HG02759 (cell line): ENCODE results near the gene AMOTL2.

Experiments used
- ATAC-seq: cut with Tn5 transposase; IDR thresholded peaks from one replicate; pipeline ENCODE4 v1.9.1; 2021; ENCODE audit warnings: mild to moderate bottlenecking, moderate library complexity; ENCODE audit not compliant: unreplicated experiment

Gene AMOTL2

GRCh38 chr3:134317106-134317947, 56.9 kb downstream of the AMOTL2 start:
- ATAC-seq, result no peak

- ATAC-seq, result no peak
Observed at GRCh38 chr3:134315286-134316106, 58.8 kb downstream of the AMOTL2 start.

GRCh38 chr3:134314588-134315285, 59.5 kb downstream of the AMOTL2 start:
- ATAC-seq, result no peak

DNA sequence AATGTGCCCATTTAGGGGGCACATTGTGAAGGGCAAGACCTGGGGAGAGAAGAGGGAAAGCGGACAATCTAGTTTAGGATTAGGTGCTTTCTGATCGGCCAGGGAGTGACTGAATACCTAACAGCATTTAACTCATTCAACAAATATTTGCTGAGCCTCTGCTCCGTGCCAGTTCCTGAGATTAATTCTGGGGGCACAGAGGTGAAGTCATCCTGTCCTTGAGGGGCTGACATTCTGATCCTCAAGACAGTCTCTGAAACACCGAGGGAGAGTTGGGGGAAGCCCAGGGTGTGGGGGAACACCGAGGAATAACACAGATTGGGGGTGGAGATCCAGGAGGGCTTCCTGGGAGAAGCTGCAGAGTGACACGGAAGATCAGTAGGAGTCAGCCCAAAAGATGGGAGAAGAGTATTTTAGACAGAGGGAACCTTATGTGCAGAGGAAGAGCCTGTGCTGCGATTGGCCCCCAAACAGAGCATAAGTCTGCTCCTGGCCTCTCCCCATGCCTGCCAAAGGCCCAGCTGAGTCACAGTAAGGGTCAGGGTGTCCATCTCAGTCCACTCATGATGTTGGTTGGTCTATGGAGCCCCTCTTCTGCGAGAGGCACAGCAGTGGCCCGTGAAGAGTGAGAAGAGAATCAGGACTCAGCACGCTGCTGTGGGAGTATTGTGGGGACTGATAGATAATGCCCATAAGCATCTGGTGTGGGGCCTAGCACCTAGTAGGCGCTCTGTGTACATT, 60.2 kb downstream of the AMOTL2 start:
- no peak for ATAC-seq

- ATAC-seq, result no peak
Observed at GRCh38 chr3:134312873-134313846, 61.1 kb downstream of the AMOTL2 start.

- ATAC-seq, result no peak
Observed at GRCh38 chr3:134312072-134312872, 62.0 kb downstream of the AMOTL2 start.

- no peak for ATAC-seq
Observed at GRCh38 chr3:134311693-134312071, 62.6 kb downstream of the AMOTL2 start.

DNA sequence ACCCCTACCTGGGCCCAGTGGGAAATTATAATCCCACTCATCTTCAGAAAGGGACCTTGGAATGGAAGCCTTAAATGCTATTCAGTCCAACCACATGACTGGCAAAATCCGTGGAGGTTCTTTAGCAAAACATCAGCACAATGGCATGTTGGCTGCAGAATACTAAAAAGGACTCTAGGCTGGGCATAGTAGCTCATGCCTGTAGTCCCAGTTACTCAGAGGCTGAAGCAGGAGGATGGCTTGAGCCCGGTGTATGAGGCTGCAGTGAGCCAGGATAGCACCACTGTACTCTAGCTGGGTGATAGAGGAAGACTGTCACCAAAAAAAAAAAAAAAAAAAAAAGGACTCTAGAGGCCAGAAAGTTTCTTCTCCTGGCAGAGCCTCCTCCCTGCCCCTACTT, 63.0 kb downstream of the AMOTL2 start:
- no peak for ATAC-seq

GRCh38 chr3:134309987-134310700, 64.1 kb downstream of the AMOTL2 start:
- ATAC-seq, result no peak

GRCh38 chr3:134308350-134308891, 65.8 kb downstream of the AMOTL2 start:
- ATAC-seq, result peak; percentile 67

GRCh38 chr3:134307425-134307824, 66.8 kb downstream of the AMOTL2 start:
- no peak for ATAC-seq

GRCh38 chr3:134306320-134306719, 67.9 kb downstream of the AMOTL2 start:
- no peak for ATAC-seq
